Activated CD8-positive, alpha-beta memory T cell treated with anti-CD3 and anti-CD28 coated beads, Interleukin-2, amount 10 ng/mL, durations not matched to agents 7 days and 5 days (primary cell): Measurements from ENCODE around the gene LMBR1. TPM values are rescaled to one million over a fixed set of nuclear protein-coding genes. Genes with fewer than 3 reads are reported as not detected.
"Not testable (repeated sequence)": the region's sequence is repeated elsewhere in the genome, so short reads cannot be mapped to it uniquely, and the experiment has no call there.

Experiments
- ATAC-seq: fragments of 150-1000 bp; cut with Tn5 transposase; one replicate; pipeline ENCODE4 v1.10.0; 2021; ENCODE audit warnings: moderate library complexity
- CTCF ChIA-PET: fragments of 350-600 bp; sonication (Branson Sonifier 250); formaldehyde crosslinking; loops from one replicate; lab custom pipeline; 2021; ENCODE audit warnings: antibody characterized with exemption; lab: Charles Lee
- DNase-seq: peaks from one replicate; pipeline ENCODE4 v3.0.0-alpha.2; 2020
- H3K27ac Mint-ChIP-seq: one replicate; pipeline ENCODE4 v1.8.0; 2021; ENCODE audit warnings: mild to moderate bottlenecking, mixed read lengths
- H3K27me3 Mint-ChIP-seq: one replicate; pipeline ENCODE4 v1.8.0; 2021; ENCODE audit warnings: mixed read lengths
- H3K36me3 Mint-ChIP-seq: one replicate; pipeline ENCODE4 v1.8.0; 2021; ENCODE audit warnings: mild to moderate bottlenecking, mixed read lengths
- H3K4me1 Mint-ChIP-seq: one replicate; pipeline ENCODE4 v1.8.0; 2021; ENCODE audit warnings: mixed read lengths
- H3K4me3 Mint-ChIP-seq: one replicate; pipeline ENCODE4 v1.8.0; 2021; ENCODE audit warnings: mild to moderate bottlenecking, moderate library complexity, mixed read lengths
- H3K9me3 Mint-ChIP-seq: one replicate; pipeline ENCODE4 v1.8.0; 2022; ENCODE audit warnings: low read depth, mixed read lengths
- total RNA-seq, 2 experiments: library from RNA; stranded (reverse); gene quantifications; one replicate each; pipeline ENCODE4 v1.2.3, GENCODE V29; 2021

The LMBR1 gene
- total RNA-seq, 2 experiments from 2014 or later = 64.0 to 69.8 TPM

GRCh38 chr7:156654511-156655234 is 238.3 kb downstream of the LMBR1 start:
- DNase-seq (no peak), ATAC-seq (no peak)
- H3K36me3 Mint-ChIP-seq = no peaks in the 10 kb centered on the region
- CTCF ChIA-PET = interaction anchor here (1.8 kb wide), 1 partner anchor 13 kb away, joined by 6 read pairs; the partner anchor contains the start of gene RNF32
- H3K4me3 Mint-ChIP-seq = no peak overlapping the region
- H3K9me3 Mint-ChIP-seq = no peaks in the 10 kb centered on the region
- H3K27ac Mint-ChIP-seq = no peak overlapping the region
- H3K4me1 Mint-ChIP-seq = peaks cover 15% of the 10 kb centered on the region
- H3K27me3 Mint-ChIP-seq = peaks cover 27% of the 10 kb centered on the region

DNA sequence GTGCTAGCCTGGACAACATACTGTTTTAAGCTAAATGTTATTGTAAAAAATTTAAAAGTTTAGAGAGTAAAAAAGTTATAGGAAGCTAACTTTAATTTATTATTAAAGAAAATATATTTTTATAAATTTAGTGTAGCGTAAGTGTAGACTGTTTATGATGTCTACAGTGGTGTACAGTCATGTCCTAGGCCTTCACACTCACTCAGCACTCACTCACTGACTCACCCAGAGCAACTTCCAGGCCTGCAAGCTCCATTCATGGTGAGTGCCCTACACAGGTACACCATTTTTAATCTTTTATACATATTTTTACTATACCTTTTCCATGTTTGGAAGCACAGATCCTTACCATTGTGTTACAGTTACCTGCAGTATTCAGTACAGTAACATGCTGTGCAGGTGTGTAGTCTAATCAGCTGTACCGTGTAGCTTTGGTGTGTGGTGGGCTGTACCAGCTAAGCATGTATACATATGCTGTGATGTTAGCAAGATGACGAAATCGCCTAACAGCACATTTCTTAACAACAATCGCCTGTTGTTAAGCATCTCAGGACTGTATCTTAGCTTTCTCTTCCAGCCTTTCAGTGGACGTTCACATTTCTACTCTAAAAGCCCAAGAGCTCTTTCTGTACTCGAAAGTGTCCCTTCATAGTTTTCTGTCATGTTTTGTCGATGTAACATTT is 240.0 kb downstream of the LMBR1 start:
- Mint-ChIP-seq H3K27me3 (peaks cover 35% of the 10 kb centered on the region), H3K9me3 (no peaks in the 10 kb centered on the region), H3K36me3 (no peaks in the 10 kb centered on the region), H3K27ac (no peak overlapping the region), H3K4me1 (peaks cover 15% of the 10 kb centered on the region), H3K4me3 (no peak overlapping the region)
- ATAC-seq (no peak), DNase-seq (no peak)
- CTCF ChIA-PET = interaction anchor here (0.9 to 1.8 kb wide), 3 partner anchors 10 to 12 kb away, joined by 3 to 6 read pairs (median 3); partner anchors contain the start of gene RNF32

GRCh38 chr7:156651474-156651873 is 241.5 kb downstream of the LMBR1 start:
- ATAC-seq (no peak), DNase-seq (no peak)
- Mint-ChIP-seq H3K4me1 (peaks cover 11% of the 10 kb centered on the region), H3K27ac (no peak overlapping the region), H3K9me3 (no peaks in the 10 kb centered on the region), H3K27me3 (peaks cover 38% of the 10 kb centered on the region), H3K4me3 (no peak overlapping the region), H3K36me3 (no peaks in the 10 kb centered on the region)
- CTCF ChIA-PET = no interaction called here

- H3K9me3 Mint-ChIP-seq = no peaks in the 10 kb centered on the region
- no peaks in the 10 kb centered on the region for H3K36me3 Mint-ChIP-seq
- CTCF ChIA-PET = interaction anchor here (1.2 to 1.4 kb wide), 2 partner anchors 15 to 167 kb away, joined by 3 read pairs; no protein-coding TSS in a partner anchor
- peaks cover 50% of the 10 kb centered on the region for H3K27me3 Mint-ChIP-seq
- ATAC-seq (peak; percentile 73), DNase-seq (peak; percentile 52)
- no peak overlapping the region for H3K27ac Mint-ChIP-seq
- peaks cover 7% of the 10 kb centered on the region for H3K4me1 Mint-ChIP-seq
- H3K4me3 Mint-ChIP-seq = no peak overlapping the region
Observed at GRCh38 chr7:156650042-156650441, 242.9 kb downstream of the LMBR1 start.

- H3K27ac Mint-ChIP-seq, ATAC-seq, H3K9me3 Mint-ChIP-seq, CTCF ChIA-PET, H3K4me1 Mint-ChIP-seq, H3K4me3 Mint-ChIP-seq, H3K36me3 Mint-ChIP-seq, DNase-seq: not testable (repeated sequence)
- peaks cover 60% of the 10 kb centered on the region for H3K27me3 Mint-ChIP-seq
Observed at GRCh38 chr7:156647330-156647729, 245.7 kb downstream of the LMBR1 start.

GRCh38 chr7:156642306-156643045 is 250.5 kb downstream of the LMBR1 start:
- Mint-ChIP-seq H3K4me3 (no peak overlapping the region), H3K9me3 (no peaks in the 10 kb centered on the region), H3K4me1 (peaks cover 21% of the 10 kb centered on the region), H3K27me3 (peaks cover 32% of the 10 kb centered on the region), H3K27ac (no peak overlapping the region), H3K36me3 (peaks cover 5% of the 10 kb centered on the region)
- CTCF ChIA-PET = interaction anchor here (1.1 to 2.0 kb wide), 2 partner anchors 10 to 27 kb away, joined by 3 to 7 read pairs; no protein-coding TSS in a partner anchor
- DNase-seq = no peak
- ATAC-seq = no peak

DNA sequence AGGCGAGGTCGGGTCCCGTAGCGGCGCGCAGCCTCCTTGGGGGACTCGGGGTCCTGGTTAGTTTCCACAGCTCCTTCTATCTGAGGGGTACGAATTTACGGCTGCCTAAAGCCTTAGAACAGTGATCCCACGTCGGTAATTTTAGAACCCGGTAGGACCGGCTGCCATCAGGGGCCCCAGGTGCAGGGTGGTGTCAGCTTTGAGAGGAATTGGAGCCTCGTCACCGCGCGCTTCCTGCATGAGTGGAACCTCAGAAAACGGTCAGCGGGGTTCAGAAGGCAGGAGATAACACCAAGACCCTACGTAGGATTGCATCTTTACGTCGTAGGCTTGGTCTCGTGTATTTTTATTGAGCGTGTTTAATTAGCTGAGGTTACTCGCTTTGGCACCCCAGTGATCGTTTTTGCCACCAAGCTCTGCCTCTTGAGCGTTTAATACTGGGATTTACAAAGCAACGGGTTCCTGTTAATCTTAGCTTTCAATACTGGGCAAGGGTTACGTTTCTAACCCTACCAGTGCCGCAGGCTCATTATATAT is 252.0 kb downstream of the LMBR1 start:
- ATAC-seq (peak; percentile 70), DNase-seq (peak; percentile 86)
- no peaks in the 10 kb centered on the region for H3K9me3 Mint-ChIP-seq

GRCh38 chr7:156640257-156640948 is 252.6 kb downstream of the LMBR1 start, which contains the start of gene RNF32:
TSS of gene RNF32 (plus strand) at chr7:156640774. CDS start at chr7:156643878, 3,104 bp downstream.
- H3K4me1 Mint-ChIP-seq = peaks cover 21% of the 10 kb centered on the region

More for the DNA sequence above, 252.0 kb downstream of the LMBR1 start:
- peaks cover 9% of the 10 kb centered on the region for H3K36me3 Mint-ChIP-seq
- peak overlapping the region; percentile 85 for H3K4me3 Mint-ChIP-seq
- H3K27ac Mint-ChIP-seq = peak overlapping the region; percentile 95
- peaks cover 21% of the 10 kb centered on the region for H3K4me1 Mint-ChIP-seq
- CTCF ChIA-PET = interaction anchor here (0.6 to 2.0 kb wide), 6 partner anchors 12 to 309 kb away, joined by 3 to 7 read pairs (median 3); partner anchors contain the start of gene LMBR1
- H3K27me3 Mint-ChIP-seq = peaks cover 27% of the 10 kb centered on the region

GRCh38 chr7:156639426-156640256 is 253.3 kb downstream of the LMBR1 start:
- DNase-seq (no peak), ATAC-seq (no peak)
- H3K36me3 Mint-ChIP-seq = peaks cover 9% of the 10 kb centered on the region
- H3K9me3 Mint-ChIP-seq = no peaks in the 10 kb centered on the region
- peak overlapping the region; percentile 85 for H3K4me3 Mint-ChIP-seq
- peaks cover 21% of the 10 kb centered on the region for H3K4me1 Mint-ChIP-seq
- peaks cover 27% of the 10 kb centered on the region for H3K27me3 Mint-ChIP-seq
- CTCF ChIA-PET = no interaction called here
- peak overlapping the region; percentile 77 for H3K27ac Mint-ChIP-seq

More at GRCh38 chr7:156640257-156640948, 252.6 kb downstream of the LMBR1 start, which contains the start of gene RNF32:
- Mint-ChIP-seq H3K4me3 (peak within 1 kb of the TSS; percentile 85), H3K36me3 (peaks cover 9% of the 10 kb centered on the region), H3K27me3 (peaks cover 27% of the 10 kb centered on the region), H3K9me3 (no peaks in the 10 kb centered on the region), H3K27ac (peak within 1 kb of the TSS; percentile 95)
- DNase-seq (peak; percentile 99), ATAC-seq (peak; percentile 89)
- CTCF ChIA-PET = interaction anchor here (0.6 to 2.0 kb wide), 5 partner anchors 14 to 310 kb away, joined by 3 to 7 read pairs (median 3); partner anchors contain the start of gene LMBR1

DNA sequence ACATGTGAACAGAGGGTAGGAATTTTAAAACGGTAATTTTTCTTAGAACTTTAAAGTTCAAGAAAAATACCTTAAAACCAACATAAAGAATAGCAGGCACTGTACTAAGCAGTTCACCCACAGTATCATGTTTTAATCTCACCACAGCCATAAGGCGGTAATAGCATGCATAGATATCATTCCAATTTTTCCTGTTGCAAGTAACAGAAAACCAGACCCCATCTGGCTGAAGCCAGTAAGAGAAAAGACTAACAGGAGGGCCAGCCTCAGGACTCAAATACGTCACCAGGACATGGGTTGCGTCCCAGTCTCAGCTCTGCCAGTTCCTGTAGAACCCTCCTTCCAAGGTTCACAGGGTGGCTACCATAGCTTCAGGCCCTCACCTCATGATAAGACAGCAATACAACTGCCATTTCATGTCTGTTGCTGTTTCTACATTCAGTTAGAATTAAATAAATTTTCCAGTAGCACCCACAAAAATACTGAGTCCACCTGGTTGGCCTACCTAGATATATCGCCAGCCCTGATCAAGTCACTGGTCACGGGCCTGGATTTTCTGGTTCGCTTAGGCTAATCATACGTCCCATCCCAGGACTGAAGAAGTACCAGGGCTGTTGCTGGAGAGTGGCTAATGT is 254.4 kb downstream of the LMBR1 start:
- peaks cover 21% of the 10 kb centered on the region for H3K4me1 Mint-ChIP-seq
- no peak overlapping the region for H3K27ac Mint-ChIP-seq
- CTCF ChIA-PET = no interaction called here
- DNase-seq = no peak
- H3K27me3 Mint-ChIP-seq = peaks cover 33% of the 10 kb centered on the region
- peaks cover 9% of the 10 kb centered on the region for H3K36me3 Mint-ChIP-seq
- no peak overlapping the region for H3K4me3 Mint-ChIP-seq
- H3K9me3 Mint-ChIP-seq = no peaks in the 10 kb centered on the region
- ATAC-seq = no peak

DNA sequence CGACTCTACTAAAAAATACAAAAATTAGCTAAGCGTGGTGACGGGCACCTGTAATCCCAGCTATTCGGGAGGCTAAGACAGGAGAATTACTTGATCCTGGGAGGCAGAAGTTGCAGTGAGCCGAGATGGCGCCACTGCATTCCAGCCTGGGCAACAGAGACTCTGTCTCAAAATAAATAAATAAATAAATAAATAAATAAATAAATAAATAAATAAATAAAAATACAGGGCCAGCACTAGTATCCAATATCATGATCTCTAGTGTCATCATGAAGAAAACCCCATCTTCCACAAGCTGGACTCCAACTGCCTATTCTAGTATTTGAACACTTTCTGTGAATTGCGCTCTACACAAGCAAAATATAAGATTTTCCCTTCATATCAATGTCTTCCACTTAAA is 255.9 kb downstream of the LMBR1 start:
- H3K4me3 Mint-ChIP-seq, H3K27ac Mint-ChIP-seq, ATAC-seq, H3K36me3 Mint-ChIP-seq, DNase-seq, H3K9me3 Mint-ChIP-seq, CTCF ChIA-PET: not testable (repeated sequence)
- Mint-ChIP-seq H3K27me3 (peaks cover 39% of the 10 kb centered on the region), H3K4me1 (peaks cover 21% of the 10 kb centered on the region)
